Measurements from ENCODE around the gene GATC. TPM values are rescaled to one million over a fixed set of nuclear protein-coding genes. Genes with fewer than 3 reads are reported as not detected.

The GATC gene
- total RNA-seq, 3 donors from 2014 or later (not counting 1 experiment from before 2014, with no cell fraction given): 16.5 to 22.8 (median 20.5) TPM

DNA sequence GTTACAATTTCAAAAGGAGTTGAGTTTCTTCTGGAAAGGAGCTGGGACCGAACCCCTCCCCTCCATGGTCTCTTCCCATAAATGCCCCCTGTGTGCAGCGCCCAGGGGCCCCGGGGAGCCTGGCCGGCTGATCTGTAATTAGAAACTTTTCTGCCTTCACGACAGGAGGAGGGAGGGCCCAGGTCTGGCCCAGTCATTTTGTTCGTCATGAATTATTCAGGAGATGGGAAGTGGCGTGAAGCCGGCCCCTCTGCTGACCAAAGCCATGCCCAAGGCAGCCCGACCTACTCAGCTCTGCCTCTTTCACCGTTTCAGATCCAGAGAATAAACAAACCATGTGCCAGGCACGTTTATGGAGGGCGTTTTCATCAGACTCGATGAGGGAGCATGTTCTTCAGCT lies 44.0 kb upstream of the GATC start:
- H3K4me3 ChIP-seq (ENCODE audit: low read length): no peak overlapping the region
- intact Hi-C loops (cut with micrococcal nuclease): no loop called here
- no peak overlapping the region for H3K27ac Mint-ChIP-seq
- H3K36me3 Mint-ChIP-seq: no peaks in the 10 kb centered on the region
- H3K4me3 Mint-ChIP-seq: no peak overlapping the region
- no peaks in the 10 kb centered on the region for H3K36me3 ChIP-seq (ENCODE audit: control insufficient read depth, insufficient read depth, low read length)
- H3K27ac ChIP-seq (ENCODE audit: low read length): no peak overlapping the region
- ATAC-seq (no peak), DNase-seq (no peak)
- no peak for TF ChIP-seq CTCF (IDR thresholded peaks at IDR 0.05)
- peaks cover 0 to 6% of the 10 kb centered on the region in 2 donors for H3K4me1 Mint-ChIP-seq
- peaks cover 7 to 18% of the 10 kb centered on the region in 2 donors for H3K27me3 Mint-ChIP-seq (ENCODE audit: low read depth in 2 of 2)
- no peaks in the 10 kb centered on the region for H3K4me1 ChIP-seq (ENCODE audit: control insufficient read depth, insufficient read depth, low read length)
- no peaks in the 10 kb centered on the region for H3K9me3 ChIP-seq (ENCODE audit: control insufficient read depth, insufficient read depth, low read length)
- no peaks in the 10 kb centered on the region for H3K9me3 Mint-ChIP-seq
- 67% methylated on average over 13 of the region's 13 CpGs for WGBS (ENCODE audit: insufficient coverage)
- H3K27me3 ChIP-seq (ENCODE audit: control insufficient read depth, insufficient read depth, low read length): peaks cover 4% of the 10 kb centered on the region

- no peak for DNase-seq
- Mint-ChIP-seq H3K4me3 (no peak overlapping the region), H3K4me1 (peaks cover 0 to 6% of the 10 kb centered on the region in 2 donors), H3K27ac (no peak overlapping the region), H3K27me3 (ENCODE audit: low read depth in 2 of 2) (peaks cover 7 to 13% of the 10 kb centered on the region in 2 donors), H3K9me3 (no peaks in the 10 kb centered on the region), H3K36me3 (no peaks in the 10 kb centered on the region)
- no peaks in the 10 kb centered on the region for H3K36me3 ChIP-seq (ENCODE audit: control insufficient read depth, insufficient read depth, low read length)
- H3K4me1 ChIP-seq (ENCODE audit: control insufficient read depth, insufficient read depth, low read length): no peaks in the 10 kb centered on the region
- TF ChIP-seq CTCF (IDR thresholded peaks at IDR 0.05): no peak
- peaks cover 4% of the 10 kb centered on the region for H3K27me3 ChIP-seq (ENCODE audit: control insufficient read depth, insufficient read depth, low read length)
- H3K27ac ChIP-seq (ENCODE audit: low read length): no peak overlapping the region
- intact Hi-C loops (cut with micrococcal nuclease): no loop called here
- WGBS (ENCODE audit: insufficient coverage): 92% methylated on average over 3 of the region's 3 CpGs
- no peak for ATAC-seq
- no peak overlapping the region for H3K4me3 ChIP-seq (ENCODE audit: low read length)
- no peaks in the 10 kb centered on the region for H3K9me3 ChIP-seq (ENCODE audit: control insufficient read depth, insufficient read depth, low read length)
These were observed 42.4 kb upstream of the GATC start for GRCh38 chr12:120403869-120404268.

DNA sequence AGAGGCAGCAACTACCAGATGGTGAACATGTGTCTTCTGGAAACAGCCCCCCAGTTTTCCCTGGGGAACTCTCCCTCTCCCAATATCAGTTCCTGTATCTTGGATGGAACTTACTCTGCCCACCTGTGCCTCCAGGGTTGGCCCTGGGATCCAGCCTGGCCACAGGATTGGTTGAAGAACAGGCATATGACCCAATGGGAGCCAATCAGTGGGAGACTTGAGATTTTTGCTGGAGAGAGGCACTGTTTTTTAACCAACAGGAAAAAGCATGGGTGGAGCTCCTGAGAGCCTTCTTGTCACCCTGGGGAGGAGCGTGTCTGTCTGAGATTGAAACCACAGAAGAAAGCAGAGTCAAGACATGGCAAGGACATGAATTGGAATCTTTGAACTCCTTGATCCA lies 42.0 kb upstream of the GATC start:
- Histone ChIP-seq H3K27ac (ENCODE audit: low read length) (no peak overlapping the region), H3K9me3 (ENCODE audit: control insufficient read depth, insufficient read depth, low read length) (no peaks in the 10 kb centered on the region), H3K27me3 (ENCODE audit: control insufficient read depth, insufficient read depth, low read length) (peaks cover 4% of the 10 kb centered on the region), H3K36me3 (ENCODE audit: control insufficient read depth, insufficient read depth, low read length) (no peaks in the 10 kb centered on the region), H3K4me3 (ENCODE audit: low read length) (no peak overlapping the region), H3K4me1 (ENCODE audit: control insufficient read depth, insufficient read depth, low read length) (no peaks in the 10 kb centered on the region)
- peaks cover 0 to 6% of the 10 kb centered on the region in 2 donors for H3K4me1 Mint-ChIP-seq
- H3K9me3 Mint-ChIP-seq: no peaks in the 10 kb centered on the region
- no peak overlapping the region for H3K4me3 Mint-ChIP-seq
- no peaks in the 10 kb centered on the region for H3K36me3 Mint-ChIP-seq
- intact Hi-C loops (cut with micrococcal nuclease): no loop called here
- DNase-seq (no peak), ATAC-seq (no peak)
- peaks cover 7 to 13% of the 10 kb centered on the region in 2 donors for H3K27me3 Mint-ChIP-seq (ENCODE audit: low read depth in 2 of 2)
- no peak overlapping the region for H3K27ac Mint-ChIP-seq
- 41% methylated on average over 1 of the region's 1 CpG for WGBS (ENCODE audit: insufficient coverage)
- no peak for TF ChIP-seq CTCF (IDR thresholded peaks at IDR 0.05)

DNA sequence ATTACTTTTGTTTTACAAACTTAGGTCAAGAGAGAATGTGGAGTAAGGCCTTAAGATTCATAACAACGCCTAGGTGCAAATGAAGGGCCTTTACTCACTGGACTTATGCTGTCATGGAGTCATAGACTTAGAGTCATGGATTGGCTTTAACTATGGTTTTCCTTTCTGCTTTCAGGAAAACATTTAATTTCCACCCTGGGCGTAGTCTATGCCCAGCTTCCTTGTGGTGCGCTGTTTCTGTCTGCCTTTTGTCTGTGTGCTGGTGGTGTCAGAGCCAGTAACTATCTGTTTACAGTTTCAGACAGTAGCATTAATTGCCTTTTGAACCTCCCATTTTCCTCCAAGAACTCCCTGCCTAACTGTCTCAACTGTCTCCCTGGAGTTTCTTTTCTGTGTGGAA lies 40.2 kb upstream of the GATC start:
- Mint-ChIP-seq H3K4me1 (peaks cover 0 to 6% of the 10 kb centered on the region in 2 donors), H3K27ac (no peak overlapping the region), H3K9me3 (no peaks in the 10 kb centered on the region), H3K27me3 (ENCODE audit: low read depth in 2 of 2) (peaks cover 0 to 5% of the 10 kb centered on the region in 2 donors), H3K4me3 (no peak overlapping the region), H3K36me3 (no peaks in the 10 kb centered on the region)
- TF ChIP-seq CTCF (IDR thresholded peaks at IDR 0.05): no peak
- intact Hi-C loops (cut with micrococcal nuclease): no loop called here
- Histone ChIP-seq H3K4me3 (ENCODE audit: low read length) (no peak overlapping the region), H3K36me3 (ENCODE audit: control insufficient read depth, insufficient read depth, low read length) (no peaks in the 10 kb centered on the region), H3K27ac (ENCODE audit: low read length) (no peak overlapping the region), H3K27me3 (ENCODE audit: control insufficient read depth, insufficient read depth, low read length) (peaks cover 2% of the 10 kb centered on the region), H3K4me1 (ENCODE audit: control insufficient read depth, insufficient read depth, low read length) (no peaks in the 10 kb centered on the region), H3K9me3 (ENCODE audit: control insufficient read depth, insufficient read depth, low read length) (no peaks in the 10 kb centered on the region)
- WGBS (ENCODE audit: insufficient coverage): 94% methylated on average over 3 of the region's 3 CpGs
- ATAC-seq: no peak
- no peak for DNase-seq
